PC-3 (cell line): ENCODE measurements around the gene BCAN.

ENCODE experiments used
- EZH2 ChIP-seq: fragments of 300-600 bp; sonication (generic); IDR thresholded peaks from one replicate; pipeline ENCODE4 v1.6.1; 2017; ENCODE audit warnings: antibody characterized with exemption, mild to moderate bottlenecking, low read length; ENCODE audit not compliant: unreplicated experiment
- EZH2phosphoT487 ChIP-seq: fragments of 300-600 bp; sonication (generic); IDR thresholded peaks from 2 replicates; pipeline ENCODE4 v1.6.1; 2018; ENCODE audit warnings: mild to moderate bottlenecking, antibody characterized with exemption, low read length, borderline replicate concordance
- TF ChIP-seq, protein P1 (sequence below): fragments of 300-600 bp; sonication (generic); conservative IDR thresholded peaks from 2 replicates; pipeline ENCODE4 v1.5.1; 2017; ENCODE audit warnings: antibody characterized with exemption, low read depth, mild to moderate bottlenecking, low read length

DNA sequence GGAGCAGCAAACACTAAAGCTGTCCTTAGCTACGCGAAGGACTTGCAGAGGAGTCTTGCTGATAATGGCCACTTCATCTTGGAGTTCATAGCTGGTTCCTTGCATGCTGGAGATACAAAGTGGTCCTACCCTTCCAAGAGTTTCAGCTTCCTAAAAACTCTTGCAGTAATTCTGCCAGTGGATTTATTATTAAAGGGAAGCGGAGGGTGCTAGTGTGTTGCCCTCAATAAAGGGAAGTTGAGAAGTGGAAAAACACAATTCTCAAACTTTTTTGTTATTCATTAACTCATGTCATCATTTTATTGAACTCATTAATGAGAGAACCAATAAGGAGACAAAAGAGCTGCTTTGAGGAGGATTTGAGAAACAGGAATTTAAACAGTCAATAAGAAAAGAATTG, 29.3 kb upstream of the BCAN start:
- TF ChIP-seq, protein P1, sequence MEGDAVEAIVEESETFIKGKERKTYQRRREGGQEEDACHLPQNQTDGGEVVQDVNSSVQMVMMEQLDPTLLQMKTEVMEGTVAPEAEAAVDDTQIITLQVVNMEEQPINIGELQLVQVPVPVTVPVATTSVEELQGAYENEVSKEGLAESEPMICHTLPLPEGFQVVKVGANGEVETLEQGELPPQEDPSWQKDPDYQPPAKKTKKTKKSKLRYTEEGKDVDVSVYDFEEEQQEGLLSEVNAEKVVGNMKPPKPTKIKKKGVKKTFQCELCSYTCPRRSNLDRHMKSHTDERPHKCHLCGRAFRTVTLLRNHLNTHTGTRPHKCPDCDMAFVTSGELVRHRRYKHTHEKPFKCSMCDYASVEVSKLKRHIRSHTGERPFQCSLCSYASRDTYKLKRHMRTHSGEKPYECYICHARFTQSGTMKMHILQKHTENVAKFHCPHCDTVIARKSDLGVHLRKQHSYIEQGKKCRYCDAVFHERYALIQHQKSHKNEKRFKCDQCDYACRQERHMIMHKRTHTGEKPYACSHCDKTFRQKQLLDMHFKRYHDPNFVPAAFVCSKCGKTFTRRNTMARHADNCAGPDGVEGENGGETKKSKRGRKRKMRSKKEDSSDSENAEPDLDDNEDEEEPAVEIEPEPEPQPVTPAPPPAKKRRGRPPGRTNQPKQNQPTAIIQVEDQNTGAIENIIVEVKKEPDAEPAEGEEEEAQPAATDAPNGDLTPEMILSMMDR = no peak
- TF ChIP-seq EZH2 (no peak), EZH2phosphoT487 (no peak)
